Spleen (tissue), 11 donors: Measurements from ENCODE around the gene FXYD3. TPM values are rescaled to one million over a fixed set of nuclear protein-coding genes. Genes with fewer than 3 reads are reported as not detected.

Experiments
- DNase-seq: peaks from one replicate; pipeline ENCODE4 v3.0.0-alpha.2; 2020
- H3K27ac ChIP-seq, 8 donors: fragments of 200-600 bp; sonication (generic) in 7 of 8; 1 replicate in 4 of 8; 2 replicates in 4 of 8; pipeline versions ENCODE4 v1.5.0 to v1.8.0; 2016 to 2021; ENCODE audit warnings: inconsistent platforms in 4 of 8, mild to moderate bottlenecking in 4 of 8, moderate library complexity in 1 of 8
- H3K27me3 ChIP-seq, 7 donors: fragments of 200-600 bp; sonication (generic) in 6 of 7; replicated peaks in 1 of 7; 1 replicate in 4 of 7; 2 replicates in 3 of 7; pipeline versions ENCODE4 v1.5.0 to v1.8.0; 2016 to 2021; ENCODE audit warnings: inconsistent platforms in 3 of 7, mild to moderate bottlenecking in 1 of 7
- H3K36me3 ChIP-seq, 6 donors: fragments of 200-600 bp; sonication (generic) in 5 of 6; 1 replicate in 4 of 6; 2 replicates in 2 of 6; pipeline versions ENCODE4 v1.5.0 to v1.8.0; 2016 to 2021; ENCODE audit warnings: inconsistent platforms in 2 of 6
- H3K4me1 ChIP-seq, 6 donors: fragments of 200-600 bp; sonication (generic) in 5 of 6; 1 replicate in 3 of 6; 2 replicates in 3 of 6; pipeline versions ENCODE4 v1.5.0 to v1.8.0; 2016 to 2021; ENCODE audit warnings: inconsistent platforms in 3 of 6
- H3K4me3 ChIP-seq, 8 donors: fragments of 200-600 bp; sonication (generic) in 7 of 8; 1 replicate in 4 of 8; 2 replicates in 4 of 8; pipeline versions ENCODE4 v1.5.0 to v1.8.0; 2016 to 2021; ENCODE audit warnings: inconsistent platforms in 4 of 8, mild to moderate bottlenecking in 4 of 8, moderate library complexity in 2 of 8
- H3K9me3 ChIP-seq, 8 donors: fragments of 200-600 bp; sonication (generic) in 7 of 8; 1 replicate in 4 of 8; 2 replicates in 4 of 8; pipeline versions ENCODE4 v1.5.0 to v1.8.0; 2016 to 2021; ENCODE audit warnings: inconsistent platforms in 4 of 8
- CTCF ChIP-seq, 11 experiments: fragments of 200-600 bp in 7 of 11; fragments of 450-650 bp in 4 of 11; sonication (generic) in 4 of 11; IDR thresholded peaks in 8 of 11; conservative IDR thresholded peaks in 3 of 11; 1 replicate in 7 of 11; 2 replicates in 4 of 11; pipeline versions ENCODE4 v1.4.0 to v1.8.0; 2016 to 2021; ENCODE audit warnings: antibody characterized with exemption in 11 of 11, inconsistent platforms in 4 of 11, mild to moderate bottlenecking in 1 of 11
- POLR2A ChIP-seq, 3 donors: fragments of 450-650 bp; IDR thresholded peaks; one replicate each; pipeline ENCODE4 v1.5.1; 2017; ENCODE audit warnings: antibody characterized with exemption in 3 of 3, mild to moderate bottlenecking in 1 of 3
- POLR2AphosphoS5 ChIP-seq, 3 donors: sonication (generic); formaldehyde crosslinking; IDR thresholded peaks; one replicate each; pipeline ENCODE4 v1.5.1; 2017; ENCODE audit warnings: antibody characterized with exemption in 3 of 3
- whole genome bisulfite sequencing, 5 donors: extraction: QIAGEN DNeasy Blood & Tissue Kit in 3 of 5; methylation state at CpG; one replicate each; pipeline versions ENCODE4 v1.1.5 to v1.1.7; 2013 to 2018; 5-methylcytosine and 5-hydroxymethylcytosine counted together
- intact Hi-C: fragments of 100-400 bp; cut with DNase I; formaldehyde crosslinking; loops from one replicate; pipeline ENCODE4 v1.15.0; 2023; ENCODE audit warnings: low total_unique reads
- polyA plus RNA-seq, 3 donors: library from polyadenylated mRNA; stranded (reverse); fragments of 200-250 nt; gene quantifications; one replicate each; pipeline ENCODE4 v1.2.1, GENCODE V29; 2013
- total RNA-seq, 7 donors: library from RNA; depleted of rRNA in 3 of 7; stranded (reverse); fragments of >200 nt in 3 of 7; fragmentation: NEBNext Ultra II Directional in 4 of 7; extraction: Animal tissue kit (Norgen Biotek cat#: 25700) in 4 of 7; gene quantifications; one replicate each; pipeline versions ENCODE4 v1.1.0 to v1.2.1, GENCODE V29; 2016 to 2021
- donor health status: healthy with polysubstance abuse.
- donor health status: DM: no; HTN: no; CAD: no; lungs with moderate emphysema.
- donor health status: DM: no; HTN: no; CAD: no.
- donor health status: Bipolar disorder and iron deficiency.
- donor health status: healthy.
- donor health status: DM: no; HTN: no; CAD: no.
- donor health status: DM: yes; HTN: yes; CAD: no.

The FXYD3 gene
- total and polyA plus RNA-seq, 10 donors, result 0.33 to 1.5 (median 0.70) TPM; not detected in 7

- peak overlapping the region in 3 of 8 donors; percentile 36 to 89 (median 80) for H3K27ac ChIP-seq
- H3K36me3 ChIP-seq, result no peaks in the 10 kb centered on the region
- no peak for DNase-seq
- 71 to 83% (median 76%) methylated on average over 15 of the region's 15 CpGs for WGBS, 5 donors
- intact Hi-C loops, result no loop called here
- peaks cover 4 to 65% (median 28%) of the 10 kb centered on the region in 6 donors for H3K4me1 ChIP-seq
- no peak overlapping the region for H3K4me3 ChIP-seq
- H3K9me3 ChIP-seq, result no peaks in the 10 kb centered on the region
- no peak for TF ChIP-seq POLR2AphosphoS5 (IDR thresholded peaks at IDR 0.05)
- no peak for TF ChIP-seq POLR2A (IDR thresholded peaks at IDR 0.05)
- no peak for TF ChIP-seq CTCF (IDR thresholded peaks at IDR 0.05 in 8 of 11, conservative IDR thresholded peaks at IDR 0.05 in 3 of 11)
- no peaks in the 10 kb centered on the region for H3K27me3 ChIP-seq
Observed at GRCh38 chr19:35083691-35084508, 31.7 kb upstream of the FXYD3 start.

GRCh38 chr19:35084509-35084762 lies 31.2 kb upstream of the FXYD3 start:
- DNase-seq, result no peak
- Histone ChIP-seq H3K4me3 (no peak overlapping the region), H3K9me3 (no peaks in the 10 kb centered on the region), H3K27me3 (no peaks in the 10 kb centered on the region), H3K27ac (peak overlapping the region in 3 of 8 donors; percentile 11 to 89 (median 80)), H3K4me1 (peaks cover 4 to 65% (median 28%) of the 10 kb centered on the region in 6 donors), H3K36me3 (no peaks in the 10 kb centered on the region)
- intact Hi-C loops, result no loop called here
- WGBS, 5 donors, result 71 to 94% (median 83%) methylated on average over 3 of the region's 3 CpGs
- TF ChIP-seq POLR2AphosphoS5 (IDR thresholded peaks at IDR 0.05), result no peak
- TF ChIP-seq POLR2A (IDR thresholded peaks at IDR 0.05), result no peak
- no peak for TF ChIP-seq CTCF (IDR thresholded peaks at IDR 0.05 in 8 of 11, conservative IDR thresholded peaks at IDR 0.05 in 3 of 11)

GRCh38 chr19:35085947-35086346 lies 29.7 kb upstream of the FXYD3 start:
- intact Hi-C loops, result no loop called here
- no peak overlapping the region for H3K4me3 ChIP-seq
- WGBS, 5 donors, result 44 to 64% (median 51%) methylated on average over 6 of the region's 6 CpGs
- no peak for DNase-seq
- H3K9me3 ChIP-seq, result no peaks in the 10 kb centered on the region
- H3K36me3 ChIP-seq, result no peaks in the 10 kb centered on the region
- peaks cover 0 to 13% (median 2%) of the 10 kb centered on the region in 7 donors for H3K27me3 ChIP-seq
- no peak for TF ChIP-seq CTCF (IDR thresholded peaks at IDR 0.05 in 8 of 11, conservative IDR thresholded peaks at IDR 0.05 in 3 of 11)
- no peak for TF ChIP-seq POLR2AphosphoS5 (IDR thresholded peaks at IDR 0.05)
- TF ChIP-seq POLR2A (IDR thresholded peaks at IDR 0.05), result no peak
- peaks cover 11 to 76% (median 37%) of the 10 kb centered on the region in 6 donors for H3K4me1 ChIP-seq
- peak overlapping the region; percentile 22 to 89 (median 76) for H3K27ac ChIP-seq

- H3K36me3 ChIP-seq, result no peaks in the 10 kb centered on the region
Observed at GRCh38 chr19:35086455-35086854, 29.2 kb upstream of the FXYD3 start.

More at GRCh38 chr19:35086455-35086854, 29.2 kb upstream of the FXYD3 start:
- DNase-seq, result peak; percentile 84
- H3K9me3 ChIP-seq, result no peaks in the 10 kb centered on the region
- H3K4me1 ChIP-seq, result peaks cover 11 to 80% (median 39%) of the 10 kb centered on the region in 6 donors
- peaks cover 0 to 18% (median 4%) of the 10 kb centered on the region in 7 donors for H3K27me3 ChIP-seq
- 71 to 78% (median 77%) methylated on average over 2 to 8 of the region's 8 CpGs for WGBS, 5 donors
- no peak for TF ChIP-seq CTCF (IDR thresholded peaks at IDR 0.05 in 8 of 11, conservative IDR thresholded peaks at IDR 0.05 in 3 of 11)
- no peak for TF ChIP-seq POLR2AphosphoS5 (IDR thresholded peaks at IDR 0.05)
- no peak for TF ChIP-seq POLR2A (IDR thresholded peaks at IDR 0.05)
- intact Hi-C loops, result no loop called here
- no peak overlapping the region for H3K4me3 ChIP-seq
- H3K27ac ChIP-seq, result peak overlapping the region; percentile 30 to 89 (median 76)
